ENCODE results near the gene TAMALIN.

TAMALIN gene

GRCh38 chr12:51984657-51985056 is 22.1 kb upstream of the TAMALIN start:
- no peak for DNase-seq (ENCODE audit: low read depth in 2 of 2)

GRCh38 chr12:51985154-51985835 is 21.5 kb upstream of the TAMALIN start:
- no peak for DNase-seq (ENCODE audit: low read depth in 2 of 2)

- DNase-seq (ENCODE audit: low read depth in 2 of 2) = no peak
Measured at GRCh38 chr12:51986834-51987233, 19.9 kb upstream of the TAMALIN start.

GRCh38 chr12:51992246-51992645 is 14.5 kb upstream of the TAMALIN start:
- no peak for DNase-seq (ENCODE audit: low read depth in 2 of 2)

- DNase-seq (ENCODE audit: low read depth in 2 of 2) = no peak
Measured at GRCh38 chr12:51994539-51994820, 12.3 kb upstream of the TAMALIN start.

- DNase-seq (ENCODE audit: low read depth in 2 of 2) = no peak
Measured at GRCh38 chr12:51994959-51995358, 11.8 kb upstream of the TAMALIN start.

GRCh38 chr12:51997136-51997535 is 9.6 kb upstream of the TAMALIN start:
- DNase-seq (ENCODE audit: low read depth in 2 of 2) = no peak

GRCh38 chr12:52003016-52003550 is 3.7 kb upstream of the TAMALIN start:
- no peak for DNase-seq (ENCODE audit: low read depth in 2 of 2)

- DNase-seq (ENCODE audit: low read depth in 2 of 2) = no peak
Measured at GRCh38 chr12:52003591-52003990, 3.2 kb upstream of the TAMALIN start.

- no peak for DNase-seq (ENCODE audit: low read depth in 2 of 2)
Measured at GRCh38 chr12:52004042-52004648, 2.6 kb upstream of the TAMALIN start.

GRCh38 chr12:52005218-52005902 is 1.4 kb upstream of the TAMALIN start:
- no peak for DNase-seq (ENCODE audit: low read depth in 2 of 2)

- DNase-seq (ENCODE audit: low read depth in 2 of 2) = no peak
Measured at GRCh38 chr12:52005903-52006703, 643 bp upstream of the TAMALIN start.

GRCh38 chr12:52007158-52007921 is 594 bp downstream of the TAMALIN start:
- DNase-seq (ENCODE audit: low read depth in 2 of 2) = no peak

GRCh38 chr12:52007982-52008510 is 1.3 kb downstream of the TAMALIN start:
- DNase-seq (ENCODE audit: low read depth in 2 of 2) = no peak

- no peak for DNase-seq (ENCODE audit: low read depth in 2 of 2)
Measured at GRCh38 chr12:52009081-52009751, 2.5 kb downstream of the TAMALIN start.

GRCh38 chr12:52010152-52010622 is 3.4 kb downstream of the TAMALIN start:
- no peak for DNase-seq (ENCODE audit: low read depth in 2 of 2)

- no peak for DNase-seq (ENCODE audit: low read depth in 2 of 2)
Measured at GRCh38 chr12:52010692-52011601, 4.2 kb downstream of the TAMALIN start.

- DNase-seq (ENCODE audit: low read depth in 2 of 2) = no peak
Measured at GRCh38 chr12:52011602-52012214, 5.0 kb downstream of the TAMALIN start.

Measured in stimulated activated CD4-positive, alpha-beta T cell treated with anti-CD3 and anti-CD28 coated beads, Interleukin-1b, Interleukin-23, amount 100 ng/mL, for 1 hour (primary cell).